HG02852 (cell line): ENCODE results near the gene CAB39L.
"Not testable (repeated sequence)": the region's sequence is repeated elsewhere in the genome, so short reads cannot be mapped to it uniquely, and the experiment has no call there.

Experiments
- ATAC-seq: cut with Tn5 transposase; IDR thresholded peaks from one replicate; pipeline ENCODE4 v1.9.1; 2021; ENCODE audit warnings: mild to moderate bottlenecking, moderate library complexity; ENCODE audit not compliant: unreplicated experiment

CAB39L gene

GRCh38 chr13:49348751-49349150 lies 95.1 kb downstream of the CAB39L start:
- no peak for ATAC-seq

GRCh38 chr13:49347650-49348385 lies 96.0 kb downstream of the CAB39L start:
- no peak for ATAC-seq

- no peak for ATAC-seq
Measured at GRCh38 chr13:49346460-49346859, 97.4 kb downstream of the CAB39L start.

GRCh38 chr13:49343731-49344130 lies 100.1 kb downstream of the CAB39L start:
- no peak for ATAC-seq

GRCh38 chr13:49343255-49343654 lies 100.6 kb downstream of the CAB39L start:
- ATAC-seq, result no peak

- ATAC-seq, result no peak
Measured at GRCh38 chr13:49342454-49342853, 101.4 kb downstream of the CAB39L start.

GRCh38 chr13:49341941-49342340 lies 101.9 kb downstream of the CAB39L start:
- ATAC-seq, result no peak

- ATAC-seq, result no peak
Measured at GRCh38 chr13:49341517-49341916, 102.3 kb downstream of the CAB39L start.

- no peak for ATAC-seq
Measured at GRCh38 chr13:49340161-49340560, 103.7 kb downstream of the CAB39L start.

GRCh38 chr13:49336655-49337054 lies 107.2 kb downstream of the CAB39L start:
- ATAC-seq, result no peak

- ATAC-seq, result no peak
Measured at GRCh38 chr13:49330546-49330864, 113.4 kb downstream of the CAB39L start.

- no peak for ATAC-seq
Measured at GRCh38 chr13:49329831-49330545, 113.9 kb downstream of the CAB39L start.

GRCh38 chr13:49327145-49327544 lies 116.7 kb downstream of the CAB39L start:
- ATAC-seq, result not testable (repeated sequence)

- no peak for ATAC-seq
Measured at GRCh38 chr13:49326222-49326917, 117.5 kb downstream of the CAB39L start.

- ATAC-seq, result no peak
Measured at GRCh38 chr13:49323344-49323743, 120.5 kb downstream of the CAB39L start.

GRCh38 chr13:49322702-49323101 lies 121.2 kb downstream of the CAB39L start:
- no peak for ATAC-seq

- no peak for ATAC-seq
Measured at GRCh38 chr13:49320975-49321374, 122.9 kb downstream of the CAB39L start.

GRCh38 chr13:49319951-49320350 lies 123.9 kb downstream of the CAB39L start:
- no peak for ATAC-seq

- ATAC-seq, result no peak
Measured at GRCh38 chr13:49319551-49319950, 124.3 kb downstream of the CAB39L start.

- no peak for ATAC-seq
Measured at GRCh38 chr13:49315756-49316482, 127.9 kb downstream of the CAB39L start.

- ATAC-seq, result no peak
Measured at GRCh38 chr13:49315036-49315565, 128.8 kb downstream of the CAB39L start.
